ENCODE results near the gene NEURL1B. TPM values are rescaled to one million over a fixed set of nuclear protein-coding genes. Genes with fewer than 3 reads are reported as not detected.
A peak's percentile ranks its signal among the peaks of the same experiment; 100 is the strongest.

The NEURL1B gene
- total RNA-seq, 2 donors from 2014 or later: 32.9 to 38.6 TPM

- intact Hi-C loops (cut with DNase I): no loop called here
- DNase-seq (ENCODE audit: low spot score): peak; percentile 78
Measured at GRCh38 chr5:172730981-172731679, 90.1 kb downstream of the NEURL1B start.

- intact Hi-C loops (cut with DNase I): no loop called here
- DNase-seq (ENCODE audit: low spot score): peak; percentile 52
Measured at GRCh38 chr5:172731680-172732074, 90.6 kb downstream of the NEURL1B start.

- DNase-seq (ENCODE audit: low spot score): peak; percentile 72
- intact Hi-C loops (cut with DNase I): no loop called here
Measured at GRCh38 chr5:172732201-172732865, 91.3 kb downstream of the NEURL1B start.

DNA sequence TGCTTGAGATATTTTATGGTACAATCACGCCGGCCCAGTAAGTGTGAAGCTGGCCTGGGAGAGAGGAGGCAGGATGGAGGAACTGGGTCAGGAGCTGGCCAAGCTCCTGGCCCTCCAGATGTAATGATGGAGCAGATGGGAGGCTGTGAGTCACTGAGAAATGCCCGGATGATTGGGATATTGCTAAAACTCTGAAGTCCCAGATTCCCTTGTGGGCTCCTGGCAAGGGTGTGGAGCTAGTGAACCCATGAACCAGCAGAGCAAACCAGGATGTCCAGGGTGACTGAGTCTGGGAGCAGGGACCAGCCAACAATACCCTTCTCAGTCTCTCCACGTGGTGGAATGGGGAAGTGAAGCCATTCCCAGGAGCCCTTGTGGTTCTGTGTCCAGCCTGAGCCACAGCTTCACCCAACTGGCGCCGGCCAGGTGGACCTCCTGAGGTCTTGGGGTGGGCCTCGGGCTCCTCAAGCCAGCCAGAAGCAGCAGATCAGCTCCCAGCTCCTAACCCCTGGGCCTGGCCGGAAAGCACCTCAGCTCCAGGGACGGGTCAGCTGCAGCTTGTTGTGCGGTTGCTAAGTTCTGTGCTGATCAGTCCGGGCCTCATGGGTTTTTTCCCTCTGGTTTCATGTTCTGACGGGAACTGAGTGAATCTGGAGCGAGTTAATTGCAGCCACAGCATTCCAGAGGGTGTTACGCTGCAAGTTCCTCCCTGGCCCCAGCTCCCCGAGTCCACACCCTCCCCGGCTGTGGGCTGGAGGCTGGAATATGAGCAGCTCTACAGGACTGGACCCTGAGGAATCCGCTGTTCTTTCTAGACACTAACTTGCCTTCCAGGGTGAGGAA lies 92.3 kb downstream of the NEURL1B start:
- intact Hi-C loops (cut with DNase I): no loop called here
- peak; percentile 95 for DNase-seq (ENCODE audit: low spot score)

DNA sequence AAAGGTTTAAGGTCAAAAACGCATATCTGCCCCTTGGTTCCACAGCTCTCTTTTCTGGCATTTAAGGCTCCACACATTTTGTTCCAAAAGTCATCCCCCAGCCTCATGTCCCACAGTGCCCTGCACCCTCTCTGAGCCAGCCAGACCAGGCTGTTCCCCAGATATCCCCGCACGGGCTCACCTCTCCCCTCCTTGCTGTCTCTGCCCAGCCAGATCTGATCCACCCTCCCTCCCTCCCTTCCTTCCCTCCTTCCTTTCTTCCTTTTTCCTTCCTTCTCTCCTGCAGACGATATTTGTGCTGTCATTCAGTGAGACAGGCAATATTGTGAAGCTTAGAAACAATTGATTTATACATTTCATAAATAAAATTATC lies 92.9 kb downstream of the NEURL1B start:
- intact Hi-C loops (cut with DNase I): no loop called here
- DNase-seq (ENCODE audit: low spot score): no peak

DNA sequence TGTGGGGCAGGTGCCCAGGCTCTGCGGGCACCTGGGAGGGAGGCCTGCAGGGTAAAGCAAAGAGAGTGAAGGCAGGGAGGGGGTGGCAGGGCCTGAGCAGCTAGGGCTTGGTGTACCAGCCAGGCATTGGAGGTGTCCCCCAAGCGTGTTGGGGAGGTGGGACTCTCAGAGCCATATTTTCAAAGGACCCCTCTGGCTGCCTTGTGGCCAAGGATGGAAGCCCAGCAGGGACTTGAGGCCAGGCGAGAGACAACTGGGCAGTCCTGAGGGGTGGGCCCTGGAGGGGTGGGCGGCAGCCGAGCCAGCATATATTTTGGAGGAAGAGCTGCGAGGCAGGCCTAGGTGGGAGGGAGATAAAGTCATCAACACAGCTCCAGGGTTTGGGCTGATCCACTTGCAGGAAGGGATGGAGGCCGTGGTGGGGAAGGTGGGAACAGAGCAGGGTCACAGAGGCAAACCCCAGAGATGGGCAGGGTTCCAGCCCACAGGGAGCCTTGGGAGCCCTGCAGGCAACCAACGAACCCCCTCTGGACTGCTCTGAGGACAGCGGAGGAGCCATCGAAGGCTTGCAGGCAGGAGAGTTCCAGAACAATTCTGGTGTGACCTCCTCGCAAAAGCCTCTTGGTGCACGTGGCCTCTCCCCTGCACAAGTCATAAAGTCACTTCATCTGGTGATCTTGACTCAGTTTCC lies 94.2 kb downstream of the NEURL1B start:
- peak; percentile 62 for DNase-seq (ENCODE audit: low spot score)

GRCh38 chr5:172736508-172737135 lies 95.6 kb downstream of the NEURL1B start:
- DNase-seq (ENCODE audit: low spot score): no peak

More for the DNA sequence above, 94.2 kb downstream of the NEURL1B start:
- intact Hi-C loops (cut with DNase I): no loop called here

DNA sequence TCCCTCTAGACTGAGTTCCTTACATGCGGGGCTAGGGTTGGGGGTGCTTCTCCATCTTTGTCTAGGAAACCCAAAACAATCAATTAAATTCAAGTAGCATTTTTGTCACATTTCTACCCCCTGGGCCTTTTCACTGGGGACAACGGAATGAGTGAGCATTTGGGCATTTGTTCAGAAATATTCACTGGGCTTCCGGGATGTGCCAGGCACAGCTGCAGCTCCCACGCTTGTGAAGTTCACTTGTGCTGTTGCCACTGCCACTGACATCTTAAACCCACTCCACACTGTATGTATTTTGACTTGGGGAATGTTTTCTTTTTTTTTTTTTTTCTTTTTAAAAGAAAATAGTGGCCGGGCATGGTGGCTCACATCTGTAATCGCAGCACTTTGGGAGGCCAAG lies 98.3 kb downstream of the NEURL1B start:
- intact Hi-C loops (cut with DNase I): no loop called here
- DNase-seq (ENCODE audit: low spot score): no peak

More at GRCh38 chr5:172736508-172737135, 95.6 kb downstream of the NEURL1B start:
- intact Hi-C loops (cut with DNase I): no loop called here

- intact Hi-C loops (cut with DNase I): no loop called here
- peak; percentile 93 for DNase-seq (ENCODE audit: low spot score)
Measured at GRCh38 chr5:172740428-172741205, 99.6 kb downstream of the NEURL1B start.

Small RNA genes lying within 50 kb of the gene (microRNA-seq; reads per million reads assigned to microRNA genes)
- 0 reads per million in 2 donors for gene MIR5003 (ENCODE audit: borderline microRNAs expressed in 2 of 2)

Other genes with a start within 250 kb of the NEURL1B start
- 100 to 1,000 TPM in 1 of 2 donors, 10 to 100 TPM in 1; 85.2 to 114 TPM for gene SH3PXD2B, start 186.7 kb upstream of the NEURL1B start, total RNA-seq
- 1,000 to 10,000 TPM in 1 of 2 donors, 100 to 1,000 TPM in 1; 445 to 1,411 TPM for gene DUSP1, start 129.9 kb downstream of the NEURL1B start, total RNA-seq
- gene ERGIC1, start 193.0 kb downstream of the NEURL1B start, total RNA-seq: 100 to 1,000 TPM; 140 to 169 TPM

Data from posterior vena cava (tissue), 2 donors.